ENCODE results near the gene MARK3. TPM values are rescaled to one million over a fixed set of nuclear protein-coding genes. Genes with fewer than 3 reads are reported as not detected.

Gene MARK3
- total and polyA plus RNA-seq, 2 experiments from 2014 or later: 72.9 to 88.3 TPM

DNA sequence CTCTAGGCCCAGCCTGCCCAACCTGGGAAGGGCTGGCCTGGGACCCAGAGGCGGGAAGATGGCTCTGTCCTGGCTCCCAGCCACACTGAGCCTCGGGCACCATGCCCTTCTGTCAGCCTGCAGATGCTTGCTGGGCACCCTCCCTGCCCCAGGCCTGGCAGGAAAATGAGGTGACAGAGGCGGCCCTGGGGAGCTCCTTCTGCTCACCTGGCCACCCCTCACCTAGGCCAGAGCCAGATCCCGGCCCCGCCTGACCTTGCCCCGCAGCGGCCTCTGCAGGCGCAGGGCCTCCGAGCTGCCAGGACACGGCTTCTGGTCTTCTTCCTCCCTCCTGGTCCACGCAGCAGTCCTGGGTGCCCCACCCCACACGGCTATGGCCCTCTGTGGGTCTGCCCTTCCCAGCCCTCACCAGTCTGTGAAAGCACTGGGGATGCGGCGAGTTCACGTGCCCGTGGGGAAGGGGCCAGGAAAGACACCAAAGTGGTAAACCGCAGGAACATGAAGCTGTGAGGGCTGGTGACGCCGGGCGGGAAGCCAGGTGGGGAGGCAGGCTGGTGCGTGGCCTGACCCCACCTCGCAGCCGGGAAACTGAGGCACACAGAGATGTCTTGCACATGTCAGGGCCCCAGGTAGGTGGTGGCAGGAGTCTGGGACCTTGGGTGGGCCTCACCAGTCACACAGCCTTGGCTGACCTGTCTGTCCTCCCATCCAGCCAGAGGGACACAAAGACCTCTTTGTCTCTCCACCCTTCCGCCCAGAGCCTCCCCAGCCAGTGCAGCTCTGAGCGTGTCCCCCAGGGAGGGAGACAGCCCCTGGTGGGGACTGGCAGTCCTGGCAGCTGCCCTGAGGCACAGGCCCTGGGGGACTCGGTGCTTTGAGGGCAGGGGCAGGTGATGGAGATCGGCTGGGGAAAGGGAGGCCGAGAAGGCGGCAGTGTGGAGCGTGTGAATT lies 164.4 kb downstream of the MARK3 start:
- no peak for TF ChIP-seq CTCF (IDR thresholded peaks at IDR 0.05; ENCODE audit: low read depth, low read length)
- H3K27ac ChIP-seq: no peak overlapping the region
- no peak overlapping the region for H3K4me3 ChIP-seq
- no peaks in the 10 kb centered on the region for H3K36me3 ChIP-seq
- no peak for DNase-seq (ENCODE audit: low read depth in 1 of 2, low spot score in 1 of 2)
- H3K4me1 ChIP-seq (ENCODE audit: low read depth): peaks cover under 1% of the 10 kb centered on the region
- H3K9me3 ChIP-seq (ENCODE audit: low read depth): no peaks in the 10 kb centered on the region
- no peaks in the 10 kb centered on the region for H3K27me3 ChIP-seq

- peaks cover 8% of the 10 kb centered on the region for H3K4me1 ChIP-seq (ENCODE audit: low read depth)
- no peak overlapping the region for H3K4me3 ChIP-seq
- H3K9me3 ChIP-seq (ENCODE audit: low read depth): no peaks in the 10 kb centered on the region
- no peak for DNase-seq (ENCODE audit: low read depth in 1 of 2, low spot score in 1 of 2)
- H3K27me3 ChIP-seq: no peaks in the 10 kb centered on the region
- no peak overlapping the region for H3K27ac ChIP-seq
- H3K36me3 ChIP-seq: no peaks in the 10 kb centered on the region
- TF ChIP-seq CTCF (IDR thresholded peaks at IDR 0.05; ENCODE audit: low read depth, low read length): no peak
Observed at GRCh38 chr14:103550451-103551337, 165.5 kb downstream of the MARK3 start.

DNA sequence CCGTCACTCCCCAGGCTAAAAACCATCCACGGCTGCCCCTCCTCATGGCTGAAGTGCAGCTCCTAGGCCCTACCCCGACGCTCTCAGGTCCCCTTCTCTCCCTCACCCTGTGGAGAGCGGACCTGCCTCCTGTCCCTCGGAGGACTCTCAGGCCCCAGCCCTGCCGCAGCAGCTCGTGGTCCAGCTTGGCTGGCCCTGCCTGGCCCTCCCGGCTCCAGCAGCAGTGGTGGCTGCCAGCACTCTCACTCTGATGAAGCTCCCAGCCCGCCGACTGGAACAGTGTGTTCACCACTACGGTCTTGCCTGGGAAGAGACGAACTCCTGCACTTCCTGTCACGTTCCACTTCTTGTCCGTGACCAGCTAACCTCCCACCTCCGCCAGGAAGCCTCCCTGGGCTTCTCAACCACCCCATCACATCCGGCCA lies 166.1 kb downstream of the MARK3 start:
- no peak overlapping the region for H3K4me3 ChIP-seq
- H3K36me3 ChIP-seq: no peaks in the 10 kb centered on the region
- no peak for TF ChIP-seq CTCF (IDR thresholded peaks at IDR 0.05; ENCODE audit: low read depth, low read length)
- H3K9me3 ChIP-seq (ENCODE audit: low read depth): no peaks in the 10 kb centered on the region
- peak in 1 of 2 donors; percentile 23 for DNase-seq (ENCODE audit: low read depth in 1 of 2, low spot score in 1 of 2)
- peaks cover 12% of the 10 kb centered on the region for H3K4me1 ChIP-seq (ENCODE audit: low read depth)
- no peaks in the 10 kb centered on the region for H3K27me3 ChIP-seq
- no peak overlapping the region for H3K27ac ChIP-seq

- DNase-seq (ENCODE audit: low read depth in 1 of 2, low spot score in 1 of 2): peak in 1 of 2 donors; percentile 33
- no peak for TF ChIP-seq CTCF (IDR thresholded peaks at IDR 0.05; ENCODE audit: low read depth, low read length)
- H3K9me3 ChIP-seq (ENCODE audit: low read depth): no peaks in the 10 kb centered on the region
- no peaks in the 10 kb centered on the region for H3K27me3 ChIP-seq
- no peak overlapping the region for H3K4me3 ChIP-seq
- peaks cover 18% of the 10 kb centered on the region for H3K4me1 ChIP-seq (ENCODE audit: low read depth)
- no peak overlapping the region for H3K27ac ChIP-seq
- no peaks in the 10 kb centered on the region for H3K36me3 ChIP-seq
Observed at GRCh38 chr14:103552011-103552845, 167.0 kb downstream of the MARK3 start.

DNA sequence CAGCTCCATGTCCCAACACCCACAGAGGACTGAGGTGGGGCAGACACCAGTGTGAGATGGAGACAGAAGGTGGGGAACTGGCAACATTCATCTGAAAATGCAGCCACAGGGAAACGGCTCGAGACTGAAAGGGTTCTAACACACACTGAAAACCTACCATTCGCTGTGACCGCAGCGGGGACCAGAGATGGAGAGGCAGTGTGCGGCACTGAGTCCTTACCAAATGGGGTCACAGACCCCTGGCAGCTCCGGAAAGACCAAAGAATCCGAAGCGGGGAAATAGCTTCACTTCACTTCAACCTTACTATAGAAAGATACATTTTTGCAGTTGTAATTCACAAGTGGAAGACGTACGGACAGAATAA lies 167.6 kb downstream of the MARK3 start:
- no peak overlapping the region for H3K27ac ChIP-seq

More for the DNA sequence above, 167.6 kb downstream of the MARK3 start:
- Histone ChIP-seq H3K36me3 (no peaks in the 10 kb centered on the region), H3K4me1 (ENCODE audit: low read depth) (peaks cover 18% of the 10 kb centered on the region), H3K9me3 (ENCODE audit: low read depth) (no peaks in the 10 kb centered on the region), H3K27me3 (no peaks in the 10 kb centered on the region), H3K4me3 (no peak overlapping the region)
- no peak for DNase-seq (ENCODE audit: low read depth in 1 of 2, low spot score in 1 of 2)
- no peak for TF ChIP-seq CTCF (IDR thresholded peaks at IDR 0.05; ENCODE audit: low read depth, low read length)

Data from cardiac muscle cell (in vitro differentiated cells and primary cell).